IMR-90 (cell line): Measurements from ENCODE around the gene AKAP13. TPM values are rescaled to one million over a fixed set of nuclear protein-coding genes. Genes with fewer than 3 reads are reported as not detected.

Experiments
- ATAC-seq: fragments of 200-7000 bp; cut with Tn5 transposase; 2 replicates; pipeline ENCODE4 v1.9.1; 2020; ENCODE audit warnings: low read depth, mild to moderate bottlenecking, moderate library complexity
- BruUV-seq: library from RNA; stranded (reverse); fragments of 400-500 nt; replicated peaks from 2 replicates; lab custom pipeline; 2021; lab: Mats Ljungman, UMichigan
- CTCF ChIA-PET: fragments of 300-600 bp; formaldehyde crosslinking; extraction: SDS; loops from one replicate; lab custom pipeline; 2021; ENCODE audit warnings: antibody characterized with exemption; lab: Yijun Ruan, JAX
- POLR2A ChIA-PET: fragments of 300-600 bp; sonication (Branson Sonifier 250); formaldehyde crosslinking; loops from one replicate; lab custom pipeline; 2022; ENCODE audit warnings: antibody characterized with exemption; ENCODE audit not compliant: unreplicated experiment; lab: Charles Lee
- DNase-seq: peaks from one replicate; pipeline ENCODE4 v3.0.0; 2013
- H2AFZ ChIP-seq: replicated peaks from 2 replicates; pipeline ENCODE3; 2013; ENCODE audit warnings: low read length, mild to moderate bottlenecking; ENCODE audit not compliant: poor library complexity
- H2AK5ac ChIP-seq: 2 replicates; pipeline ENCODE4 v1.6.1; 2013; ENCODE audit warnings: low read depth, low read length, inconsistent platforms
- H2AK9ac ChIP-seq: replicated peaks from 2 replicates; pipeline ENCODE3; 2013; ENCODE audit warnings: mild to moderate bottlenecking, low read depth, low read length, moderate library complexity; ENCODE audit not compliant: poor library complexity
- H2BK120ac ChIP-seq: 2 replicates; pipeline ENCODE4 v1.6.1; 2013; ENCODE audit warnings: low read depth, low read length, inconsistent platforms
- H2BK15ac ChIP-seq: 3 replicates; pipeline ENCODE4 v1.6.1; 2013; ENCODE audit warnings: low read depth, low read length, inconsistent platforms
- H2BK20ac ChIP-seq: 2 replicates; pipeline ENCODE4 v1.6.1; 2013; ENCODE audit warnings: low read depth, mild to moderate bottlenecking, inconsistent platforms, low read length, moderate library complexity
- H2BK5ac ChIP-seq: 2 replicates; pipeline ENCODE4 v1.6.1; 2013; ENCODE audit warnings: mild to moderate bottlenecking, low read depth, low read length, inconsistent platforms; ENCODE audit not compliant: poor library complexity, severe bottlenecking
- H3K14ac ChIP-seq: replicated peaks from 2 replicates; pipeline ENCODE4 v1.6.1; 2013; ENCODE audit warnings: low read depth, low read length, inconsistent platforms
- H3K18ac ChIP-seq: 2 replicates; pipeline ENCODE4 v1.6.1; 2013; ENCODE audit warnings: low read depth, low read length, control low read depth
- H3K23ac ChIP-seq: 2 replicates; pipeline ENCODE4 v1.6.1; 2013; ENCODE audit warnings: low read depth, low read length, inconsistent platforms
- H3K27ac ChIP-seq: 2 replicates; pipeline ENCODE4 v1.5.1; 2013; ENCODE audit warnings: mild to moderate bottlenecking, control low read depth, low read length; ENCODE audit not compliant: insufficient read depth
- H3K27me3 ChIP-seq: 2 replicates; pipeline ENCODE4 v1.6.1; 2013; ENCODE audit warnings: low read length; ENCODE audit not compliant: control insufficient read depth, insufficient read depth
- H3K36me3 ChIP-seq: 2 replicates; pipeline ENCODE4 v1.6.1; 2013; ENCODE audit warnings: low read length, mixed read lengths; ENCODE audit not compliant: control insufficient read depth, insufficient read depth
- H3K4ac ChIP-seq: 2 replicates; pipeline ENCODE4 v1.6.1; 2013; ENCODE audit warnings: low read depth, low read length, inconsistent platforms
- H3K4me1 ChIP-seq: 2 replicates; pipeline ENCODE4 v1.6.1; 2013; ENCODE audit warnings: low read length, mixed read lengths; ENCODE audit not compliant: control insufficient read depth, insufficient read depth
- H3K4me2 ChIP-seq: 2 replicates; pipeline ENCODE4 v1.6.1; 2013; ENCODE audit warnings: low read depth, mild to moderate bottlenecking, control low read depth, low read length, moderate library complexity
- H3K4me3 ChIP-seq: 2 replicates; pipeline ENCODE4 v1.5.1; 2013; ENCODE audit warnings: low read depth, mild to moderate bottlenecking, control low read depth, low read length, moderate library complexity; ENCODE audit not compliant: insufficient read depth
- H3K56ac ChIP-seq: 2 replicates; pipeline ENCODE4 v1.6.1; 2013; ENCODE audit warnings: low read length, inconsistent platforms; ENCODE audit not compliant: insufficient read depth; ENCODE audit errors: extremely low read depth
- H3K79me1 ChIP-seq, 2 experiments: 2 replicates each; pipeline ENCODE4 v1.6.1; 2013; ENCODE audit warnings: low read length in 2 of 2, inconsistent platforms in 1 of 2, low read depth in 1 of 2
- H3K9ac ChIP-seq: 2 replicates; pipeline ENCODE4 v1.6.1; 2013; ENCODE audit warnings: low read depth, low read length, control low read depth
- H3K9me1 ChIP-seq: 2 replicates; pipeline ENCODE4 v1.6.1; 2013; ENCODE audit warnings: low read length, inconsistent platforms; ENCODE audit not compliant: insufficient read depth
- H3K9me3 ChIP-seq: 2 replicates; pipeline ENCODE4 v1.6.1; 2013; ENCODE audit warnings: low read length; ENCODE audit not compliant: control insufficient read depth, insufficient read depth
- H4K20me1 ChIP-seq: 2 replicates; pipeline ENCODE4 v1.6.1; 2013; ENCODE audit warnings: low read length, inconsistent platforms; ENCODE audit not compliant: insufficient read depth
- H4K5ac ChIP-seq: 2 replicates; pipeline ENCODE4 v1.6.1; 2013; ENCODE audit warnings: mild to moderate bottlenecking, low read depth, low read length, control low read depth
- H4K8ac ChIP-seq, 2 experiments: 2 replicates each; pipeline ENCODE4 v1.6.1; 2013; ENCODE audit warnings: low read depth in 2 of 2, low read length in 2 of 2, control low read depth in 1 of 2, inconsistent platforms in 1 of 2
- H4K91ac ChIP-seq: 2 replicates; pipeline ENCODE4 v1.6.1; 2013; ENCODE audit warnings: low read depth, low read length, inconsistent platforms; ENCODE audit not compliant: insufficient read depth
- BHLHE40 ChIP-seq: fragments of 150-350 bp; IDR thresholded peaks from 2 replicates; pipeline ENCODE4 v1.6.1; 2016; ENCODE audit warnings: mild to moderate bottlenecking, low read depth, low read length
- CEBPB ChIP-seq: IDR thresholded peaks from 2 replicates; pipeline ENCODE4 v1.6.1; 2012; ENCODE audit warnings: low read depth, low read length, improper control_type of control experiment
- FOS ChIP-seq: fragments of 150-350 bp; IDR thresholded peaks from 2 replicates; pipeline ENCODE4 v1.6.1; 2016; ENCODE audit warnings: low read depth, low read length
- NFE2L2 ChIP-seq: fragments of 150-350 bp; IDR thresholded peaks from 2 replicates; pipeline ENCODE4 v1.6.1; 2016; ENCODE audit warnings: low read depth, mild to moderate bottlenecking, low read length
- POLR2A ChIP-seq: IDR thresholded peaks from 2 replicates; pipeline ENCODE4 v1.6.1; 2012; ENCODE audit warnings: mild to moderate bottlenecking, low read depth, low read length
- RAD21 ChIP-seq: IDR thresholded peaks from 2 replicates; pipeline ENCODE4 v1.6.1; 2012; ENCODE audit warnings: low read length, improper control_type of control experiment
- RCOR1 ChIP-seq: IDR thresholded peaks from 2 replicates; pipeline ENCODE4 v1.6.1; 2012; ENCODE audit warnings: mild to moderate bottlenecking, low read length, improper control_type of control experiment; ENCODE audit not compliant: insufficient replicate concordance
- SMC3 ChIP-seq: fragments of 150-350 bp; IDR thresholded peaks from 2 replicates; pipeline ENCODE4 v1.6.1; 2016; ENCODE audit warnings: low read depth, mild to moderate bottlenecking, antibody characterized with exemption, low read length, moderate library complexity
- WGBS, 2 experiments: methylation state at CpG; one replicate each; pipeline versions ENCODE4 v1.1.5 to v1.1.7; 2013; ENCODE audit warnings: missing lambda C conversion rate in 2 of 2; ENCODE audit not compliant: insufficient read length in 1 of 2; ENCODE audit errors: extremely low coverage in 2 of 2; 5-methylcytosine and 5-hydroxymethylcytosine counted together
- dilution Hi-C: fragments of 300-500 bp; cut with HindIII; formaldehyde crosslinking; loops from one replicate; pipeline ENCODE4 v1.14.3; 2018; ENCODE audit warnings: low sequenced_read_pairs; ENCODE audit not compliant: unreplicated experiment
- in situ Hi-C: fragments of 300-500 bp; cut with MboI; formaldehyde crosslinking; loops from 3 replicates; pipeline ENCODE4 v1.14.3; 2019; ENCODE audit warnings: low sequenced_read_pairs, inconsistent platforms, mixed read lengths
- intact Hi-C: fragments of 100-400 bp; cut with micrococcal nuclease; formaldehyde crosslinking; loops from 2 replicates; pipeline ENCODE4 v1.10.0; 2022
- polyA plus RNA-seq, 3 experiments: library from polyadenylated mRNA; depleted of rRNA; stranded (reverse); fragments of >200 nt; gene quantifications; 2 replicates each; pipeline ENCODE4 v1.2.3, GENCODE V29; 2012; ENCODE audit warnings: low replicate concordance in 1 of 3
- total RNA-seq: library from RNA; depleted of rRNA; stranded (reverse); fragments of >200 nt; gene quantifications from 2 replicates; pipeline ENCODE4 v1.2.3, GENCODE V29; 2012

The AKAP13 gene
- total and polyA plus RNA-seq, 2 of the 4 experiments (the other 2 are of a cell fraction) = 10.4 to 46.4 TPM

- no peak overlapping the region for H3K27ac ChIP-seq
- in situ Hi-C loops = no loop called here
- H4K8ac ChIP-seq = no peak overlapping the region
- H3K27me3 ChIP-seq = no peaks in the 10 kb centered on the region
- H3K4ac ChIP-seq = no peak overlapping the region
- no peak overlapping the region for H3K14ac ChIP-seq
- H3K9me1 ChIP-seq = no peaks in the 10 kb centered on the region
- ChIA-PET CTCF (no interaction called here), POLR2A (no interaction called here)
- BruUV-seq = no TSS peak
- no peaks in the 10 kb centered on the region for H4K20me1 ChIP-seq
- no peak overlapping the region for H3K4me3 ChIP-seq
- ATAC-seq (no peak), DNase-seq (no peak)
- H3K9me3 ChIP-seq = no peaks in the 10 kb centered on the region
- no peak overlapping the region for H3K18ac ChIP-seq
- H3K4me1 ChIP-seq = no peaks in the 10 kb centered on the region
- H2AK5ac ChIP-seq = no peak overlapping the region
- no peak overlapping the region for H2AK9ac ChIP-seq
- no peak overlapping the region for H3K23ac ChIP-seq
- 97% methylated on average over 5 of the region's 11 CpGs; no CpG with 5 or more reads in 1 of the 2 experiments for WGBS, 2 experiments
- intact Hi-C loops = no loop called here
- H4K91ac ChIP-seq = no peak overlapping the region
- no peak overlapping the region for H2AFZ ChIP-seq
- no peak overlapping the region for H4K5ac ChIP-seq
- no peak overlapping the region for H3K4me2 ChIP-seq
- TF ChIP-seq CEBPB (no peak), SMC3 (no peak), RAD21 (no peak), POLR2A (no peak), RCOR1 (no peak), NFE2L2 (no peak), FOS (no peak), BHLHE40 (no peak)
- H3K9ac ChIP-seq = no peak overlapping the region
- peaks cover 7% of the 10 kb centered on the region; the same call in 1 of the 2 replicates for H3K36me3 ChIP-seq
- no peak overlapping the region for H2BK5ac ChIP-seq
- no peak overlapping the region for H2BK15ac ChIP-seq
- H2BK120ac ChIP-seq = no peak overlapping the region
- H3K56ac ChIP-seq = no peak overlapping the region
- no peaks in the 10 kb centered on the region for H3K79me1 ChIP-seq
- no peak overlapping the region for H2BK20ac ChIP-seq
- dilution Hi-C loops = no loop called here
These were observed 375.1 kb downstream of the AKAP13 start for GRCh38 chr15:85755471-85755870.
